AG09309 (cell line): ENCODE results near the gene SLC43A3.

Experiments
- DNase-seq: peaks from one replicate; pipeline ENCODE4 v3.0.0-alpha.2; 2010; ENCODE audit warnings: low read depth
- H3K4me3 ChIP-seq: 2 replicates; pipeline ENCODE4 v1.5.1; 2011; ENCODE audit warnings: mild to moderate bottlenecking, low read depth, low read length, moderate library complexity; ENCODE audit not compliant: control insufficient read depth
- TF ChIP-seq, protein P1 (sequence below): IDR thresholded peaks from 2 replicates; pipeline ENCODE4 v1.5.1; 2011; ENCODE audit warnings: mild to moderate bottlenecking, low read depth, low read length, inconsistent platforms; ENCODE audit not compliant: insufficient read depth, control insufficient read depth; ENCODE audit errors: missing control alignments

Gene SLC43A3

GRCh38 chr11:57386178-57386940, 40.6 kb downstream of the SLC43A3 start:
- H3K4me3 ChIP-seq, result no peak overlapping the region
- DNase-seq, result no peak
- TF ChIP-seq, protein P1, sequence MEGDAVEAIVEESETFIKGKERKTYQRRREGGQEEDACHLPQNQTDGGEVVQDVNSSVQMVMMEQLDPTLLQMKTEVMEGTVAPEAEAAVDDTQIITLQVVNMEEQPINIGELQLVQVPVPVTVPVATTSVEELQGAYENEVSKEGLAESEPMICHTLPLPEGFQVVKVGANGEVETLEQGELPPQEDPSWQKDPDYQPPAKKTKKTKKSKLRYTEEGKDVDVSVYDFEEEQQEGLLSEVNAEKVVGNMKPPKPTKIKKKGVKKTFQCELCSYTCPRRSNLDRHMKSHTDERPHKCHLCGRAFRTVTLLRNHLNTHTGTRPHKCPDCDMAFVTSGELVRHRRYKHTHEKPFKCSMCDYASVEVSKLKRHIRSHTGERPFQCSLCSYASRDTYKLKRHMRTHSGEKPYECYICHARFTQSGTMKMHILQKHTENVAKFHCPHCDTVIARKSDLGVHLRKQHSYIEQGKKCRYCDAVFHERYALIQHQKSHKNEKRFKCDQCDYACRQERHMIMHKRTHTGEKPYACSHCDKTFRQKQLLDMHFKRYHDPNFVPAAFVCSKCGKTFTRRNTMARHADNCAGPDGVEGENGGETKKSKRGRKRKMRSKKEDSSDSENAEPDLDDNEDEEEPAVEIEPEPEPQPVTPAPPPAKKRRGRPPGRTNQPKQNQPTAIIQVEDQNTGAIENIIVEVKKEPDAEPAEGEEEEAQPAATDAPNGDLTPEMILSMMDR, result no peak

DNA sequence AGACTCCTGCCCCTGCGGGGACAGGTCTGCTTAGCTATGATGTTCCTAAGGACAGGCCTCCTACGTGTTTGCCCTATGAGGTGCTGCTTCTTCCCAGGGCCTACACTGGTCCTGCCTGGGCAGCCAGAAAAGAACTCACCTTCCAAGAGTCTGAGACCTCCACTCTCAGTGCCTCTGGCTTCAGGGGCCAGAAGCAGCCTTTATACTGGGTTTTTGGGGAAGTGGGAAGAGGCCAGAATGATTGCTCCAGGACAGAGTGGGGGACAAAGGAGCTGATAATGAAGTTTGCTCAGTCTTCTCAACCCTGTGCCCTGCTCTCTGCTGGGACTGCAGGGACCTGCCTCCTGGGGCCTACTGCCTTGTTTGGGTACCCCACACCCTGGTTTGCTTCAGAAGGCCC, 45.9 kb downstream of the SLC43A3 start, which contains the start of gene PRG3:
Gene PRG3, minus strand, starts transcription at position 176 of the 400 bp plus-strand sequence. CDS start 442 bp downstream, outside the sequence.
- no peak for DNase-seq
- no peak within 1 kb of the TSS for H3K4me3 ChIP-seq
- TF ChIP-seq, protein P1, result no peak

DNA sequence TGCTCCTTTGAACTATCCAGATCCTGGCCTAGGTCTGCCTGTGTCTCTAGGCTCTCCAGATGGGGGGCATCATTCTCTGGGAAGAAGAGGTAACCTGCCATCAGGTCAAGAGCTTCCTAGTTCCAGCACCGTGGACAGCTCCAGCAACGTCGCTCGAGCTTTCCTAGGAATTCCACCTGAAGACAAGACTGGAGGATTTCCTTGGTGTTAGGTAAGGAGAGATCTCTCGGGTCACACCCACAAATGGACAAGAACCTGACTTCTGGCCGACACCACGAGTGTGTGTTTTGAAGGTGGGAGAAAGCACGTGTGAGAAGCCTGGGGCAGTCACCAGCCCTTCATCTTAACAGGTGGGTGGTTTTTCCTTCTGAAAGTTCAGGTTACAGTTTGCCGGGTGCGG, 47.2 kb downstream of the SLC43A3 start:
- DNase-seq, result no peak
- no peak overlapping the region for H3K4me3 ChIP-seq
- TF ChIP-seq, protein P1, result no peak

- H3K4me3 ChIP-seq, result no peak overlapping the region
- DNase-seq, result no peak
- TF ChIP-seq, protein P1, result no peak
Observed at GRCh38 chr11:57378186-57378585, 48.7 kb downstream of the SLC43A3 start.

DNA sequence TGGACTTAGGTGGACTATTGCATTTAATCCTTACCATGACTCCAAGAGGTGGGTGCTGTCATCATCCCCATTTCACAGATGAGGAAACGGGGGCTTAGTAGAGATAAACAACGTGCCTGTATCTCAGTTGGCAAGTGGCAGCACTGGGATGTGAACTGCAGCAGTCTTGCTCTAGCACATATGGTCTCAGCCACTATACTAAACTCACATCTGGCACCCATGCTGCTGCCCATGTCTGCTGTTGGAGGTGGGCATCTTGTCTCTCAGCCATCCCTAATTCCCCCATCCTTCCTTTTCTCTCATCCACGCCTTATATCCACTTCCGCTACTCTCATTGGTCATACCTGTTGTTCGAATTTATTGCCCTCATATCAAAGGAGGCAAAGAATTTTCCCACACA, 49.8 kb downstream of the SLC43A3 start:
- H3K4me3 ChIP-seq, result no peak overlapping the region
- no peak for DNase-seq
- TF ChIP-seq, protein P1, result no peak

DNA sequence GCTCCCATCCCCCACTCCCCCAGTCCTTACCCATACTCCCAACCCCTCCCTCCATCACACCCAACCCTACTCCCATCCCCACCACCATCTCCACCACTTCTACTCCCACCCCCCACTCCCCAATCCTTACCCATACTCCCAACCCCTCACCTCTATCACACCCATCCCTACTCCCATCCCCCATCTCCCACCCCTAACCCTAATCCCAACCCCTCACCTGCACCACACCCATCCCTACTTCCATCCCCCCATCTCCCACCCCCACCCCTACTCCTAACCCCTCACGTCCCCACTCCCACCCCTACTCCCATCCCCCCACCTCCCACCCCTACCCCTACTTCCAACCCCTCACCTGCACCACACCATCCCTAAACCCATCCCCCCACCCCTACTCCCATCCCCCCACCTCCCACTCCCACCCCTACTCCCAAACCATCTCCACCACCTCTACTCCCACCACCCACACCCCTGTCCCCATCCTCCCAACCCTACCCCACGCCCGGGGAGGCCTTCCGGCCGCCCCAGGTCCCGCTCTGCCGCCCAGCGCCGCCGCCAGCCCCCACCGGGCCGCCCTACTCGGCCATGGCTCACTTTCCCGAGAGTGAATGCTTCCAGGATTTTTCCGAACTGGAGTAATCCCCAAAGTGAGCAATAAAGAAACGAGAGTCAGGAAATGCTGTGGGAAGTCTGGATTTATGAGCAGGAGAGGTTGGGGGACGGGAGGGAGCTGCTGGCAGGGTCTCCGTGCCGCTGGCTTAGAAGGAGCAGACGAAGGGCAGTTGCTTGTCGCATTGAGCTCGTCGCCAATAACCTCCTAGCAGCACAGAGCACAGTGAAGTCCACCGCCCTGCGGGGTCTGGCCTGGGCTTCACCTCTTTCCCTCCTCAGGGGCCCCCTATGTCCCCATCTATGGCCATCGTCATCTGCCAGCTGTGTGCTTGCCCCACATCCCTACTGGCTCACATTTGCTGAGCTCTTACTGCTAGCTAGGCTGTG, 50.5 kb downstream of the SLC43A3 start:
- no peak overlapping the region for H3K4me3 ChIP-seq
- TF ChIP-seq, protein P1, result no peak
- no peak for DNase-seq
